NCI-H345 treated with DMSO at 0.1 percent for 48 hours (cell line): ENCODE data around the gene TNS4.

Source experiments
- DNase-seq: peaks from one replicate; lab custom pipeline; 2025; ENCODE audit not compliant: unreplicated experiment; lab: John Stamatoyannopoulos, UW

The TNS4 gene

DNA sequence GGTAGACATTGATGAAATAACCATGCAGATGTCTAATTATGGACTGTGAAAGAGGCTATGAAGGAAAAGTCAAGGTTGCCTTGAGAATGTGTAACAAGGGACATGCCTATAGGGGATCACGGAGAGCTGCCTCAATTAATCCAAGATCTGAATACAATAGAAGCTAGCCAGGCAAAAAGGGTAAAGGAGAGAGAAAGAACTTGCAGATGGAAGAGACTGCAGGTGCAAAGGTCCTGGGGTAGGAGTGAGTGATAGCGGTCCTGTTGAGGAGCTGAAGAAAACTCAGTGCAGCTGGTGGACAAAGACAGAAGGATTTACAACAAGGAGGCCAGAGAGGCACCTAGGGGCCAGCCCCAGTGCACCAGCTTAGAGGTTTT is 15.9 kb upstream of the TNS4 start:
- DNase-seq = no peak

DNA sequence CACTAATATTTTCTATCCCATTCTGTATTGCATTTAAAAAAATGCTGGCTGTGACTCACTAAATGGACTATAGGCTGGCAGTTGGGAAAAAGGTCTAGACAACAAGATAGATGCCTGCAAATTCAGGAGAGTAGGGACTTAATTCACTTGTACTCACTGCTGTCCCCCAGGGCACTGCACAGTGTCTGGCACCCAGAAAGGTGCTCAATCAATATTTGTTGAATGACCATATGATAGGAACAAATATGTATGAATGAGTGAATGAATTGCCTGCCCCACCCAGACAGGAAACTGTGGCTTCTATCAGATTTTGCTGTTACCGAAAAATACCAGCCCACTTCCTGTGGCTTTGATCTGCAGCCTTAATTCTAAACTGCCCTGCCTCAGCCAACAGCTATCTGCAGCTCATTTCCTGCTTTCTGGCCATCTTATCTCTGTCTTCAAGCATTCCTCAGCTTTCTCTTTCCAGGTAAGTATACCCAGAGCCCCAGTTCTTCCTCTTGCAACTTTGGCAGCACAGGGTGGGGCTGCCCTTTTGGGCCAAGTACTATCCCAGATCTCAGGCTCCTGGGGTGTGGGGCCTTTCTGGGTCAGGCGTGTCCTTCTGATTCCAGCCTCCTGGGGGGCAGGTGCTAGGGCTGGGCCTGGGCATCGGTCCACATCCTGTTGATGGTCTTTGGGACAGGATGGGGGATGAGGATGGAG is 15.3 kb upstream of the TNS4 start:
- no peak for DNase-seq

DNA sequence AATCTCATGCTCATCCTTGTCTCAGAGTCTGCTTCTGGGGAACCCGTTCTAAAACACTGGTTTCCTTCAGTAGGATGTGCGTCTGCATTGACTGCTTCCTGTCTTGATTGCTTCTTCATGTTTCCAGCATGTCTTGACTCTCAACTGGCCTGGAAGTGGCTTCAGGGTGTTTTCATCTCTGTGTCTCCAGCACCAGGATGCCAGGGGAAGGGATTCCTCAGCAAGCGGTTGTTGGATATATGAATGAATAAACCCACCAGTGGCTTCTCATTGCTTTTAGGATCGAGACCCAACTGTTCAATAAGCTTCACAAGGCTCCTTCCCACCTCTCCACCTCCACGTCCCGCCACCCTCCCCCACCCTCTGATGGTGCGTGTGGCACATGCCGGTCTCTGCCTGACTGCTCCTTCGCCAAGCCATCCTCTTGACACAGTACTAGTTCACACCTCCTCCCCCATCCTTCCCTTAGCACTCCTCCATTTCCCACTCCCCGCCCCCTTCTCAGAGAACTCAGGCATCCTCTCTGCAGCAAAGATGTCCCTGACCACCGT is 14.1 kb upstream of the TNS4 start:
- no peak for DNase-seq

DNA sequence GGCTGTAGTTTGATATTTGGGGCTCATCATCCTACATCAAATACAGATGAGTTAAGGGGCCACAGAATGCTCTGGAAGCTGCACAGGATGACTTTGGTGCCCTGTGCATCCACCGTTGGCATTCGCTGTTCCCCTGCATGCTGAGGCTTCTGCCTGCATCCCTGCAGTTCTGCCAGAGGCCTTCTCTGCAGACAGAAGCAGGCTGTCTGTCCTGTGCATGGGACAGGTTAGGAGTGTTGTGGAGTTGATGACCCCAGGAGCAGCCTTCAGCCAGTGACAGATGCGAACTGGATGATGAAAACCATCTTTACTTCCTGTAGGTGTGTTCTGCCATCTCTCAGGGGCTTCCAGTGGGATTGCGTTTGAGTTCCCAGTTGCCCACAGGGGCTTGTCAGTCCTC is 13.6 kb upstream of the TNS4 start:
- DNase-seq = no peak

DNA sequence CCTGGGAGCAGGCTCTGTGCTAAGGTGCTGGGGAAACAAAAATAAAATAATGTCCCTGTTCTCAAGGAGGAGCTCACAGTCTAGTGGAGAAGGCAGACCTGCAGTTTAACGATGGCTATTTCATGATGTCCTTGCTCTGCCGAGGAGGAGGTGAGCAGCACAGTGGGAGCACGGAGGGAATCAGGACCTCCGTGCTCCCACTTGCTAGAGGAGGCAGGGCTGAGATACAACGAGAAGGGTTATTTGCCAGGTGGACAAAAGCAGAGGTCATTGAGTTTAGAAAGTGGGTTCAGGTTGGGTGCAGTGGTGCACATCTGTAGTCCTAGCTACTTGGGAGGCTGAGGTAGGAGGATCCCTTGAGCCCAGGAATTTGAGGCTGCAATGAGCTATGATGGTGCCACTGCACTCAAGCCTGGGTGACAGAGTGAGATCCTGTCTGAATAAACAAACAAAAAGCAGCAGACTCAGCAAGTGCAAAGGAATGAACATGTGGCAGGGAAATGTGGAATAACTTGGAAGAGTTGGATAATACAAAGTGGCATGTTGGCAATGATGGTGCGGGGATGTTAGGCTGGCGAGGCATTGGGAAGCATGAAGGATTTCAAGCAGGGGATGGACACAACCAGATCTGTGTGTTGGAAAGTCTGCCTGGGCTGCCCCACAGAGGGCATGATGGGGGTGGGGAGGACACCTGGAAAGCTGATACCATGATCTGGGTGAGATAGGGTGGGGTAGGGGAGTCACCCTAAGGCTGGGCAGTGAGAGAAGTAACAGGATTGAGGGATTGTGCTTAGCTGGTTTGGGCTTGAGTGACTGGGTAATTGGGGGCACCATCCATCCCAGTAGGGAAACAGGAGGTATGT is 12.8 kb upstream of the TNS4 start:
- no peak for DNase-seq

DNA sequence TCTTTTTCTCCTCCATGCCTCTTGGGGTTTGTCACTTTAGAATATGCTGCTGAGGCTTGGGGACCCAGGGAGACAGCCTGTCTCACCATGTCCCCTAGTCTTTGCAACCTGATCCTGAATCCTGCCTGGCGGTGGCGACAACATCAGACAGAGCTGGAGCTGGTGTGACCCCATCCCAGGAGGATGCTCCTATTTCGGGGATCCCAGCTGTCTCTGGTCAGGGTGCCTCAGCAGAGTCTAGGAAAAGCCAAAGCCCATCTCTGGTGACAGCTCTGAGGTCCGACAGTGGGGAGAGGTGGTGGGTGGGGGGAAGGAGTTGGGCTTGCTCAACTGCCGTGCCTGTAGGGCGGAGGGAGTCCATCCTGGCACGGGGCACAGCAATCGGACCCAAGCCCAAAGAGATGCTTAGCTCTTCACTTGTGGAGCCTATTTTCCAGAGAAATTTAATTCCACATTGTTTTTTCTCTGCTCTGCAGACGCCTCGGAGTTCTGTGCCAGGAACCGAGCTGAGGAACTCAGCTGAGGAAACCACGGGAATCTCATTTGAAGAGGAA is 10.3 kb upstream of the TNS4 start:
- no peak for DNase-seq

DNA sequence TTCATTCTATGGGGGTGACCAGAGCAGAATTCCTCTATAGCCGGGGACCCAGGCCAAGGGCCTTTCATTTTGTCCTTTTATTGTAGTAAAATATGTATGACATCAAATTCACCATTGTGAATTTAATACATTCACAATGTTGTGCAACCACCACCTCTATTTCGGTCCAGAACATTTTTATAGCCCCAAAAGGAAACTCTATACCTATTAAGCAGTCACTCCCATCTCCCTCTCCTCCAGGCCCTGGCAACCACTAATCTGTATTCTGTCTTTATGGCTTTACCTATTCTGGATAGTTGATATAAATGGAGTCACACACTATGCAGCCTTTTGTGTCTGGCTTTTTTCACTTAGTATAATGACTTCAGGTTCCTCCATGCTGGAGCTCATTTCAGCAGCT is 9.7 kb upstream of the TNS4 start:
- no peak for DNase-seq

DNA sequence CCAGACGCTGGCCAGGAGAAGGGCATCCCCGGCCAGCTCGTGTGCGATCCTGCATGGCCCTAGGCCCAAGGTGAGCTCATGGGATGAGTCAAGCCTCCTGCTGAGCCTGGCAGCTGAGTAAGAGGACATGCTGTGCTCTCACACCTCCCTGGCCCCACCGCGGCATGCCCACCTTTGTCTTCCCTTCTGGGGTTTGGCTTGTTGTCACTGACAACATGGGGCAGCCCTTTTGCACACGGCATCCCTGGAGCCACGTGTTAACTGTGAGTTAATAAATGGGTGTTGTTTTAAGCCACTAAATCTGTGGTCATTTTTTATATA is 8.9 kb upstream of the TNS4 start:
- no peak for DNase-seq

DNA sequence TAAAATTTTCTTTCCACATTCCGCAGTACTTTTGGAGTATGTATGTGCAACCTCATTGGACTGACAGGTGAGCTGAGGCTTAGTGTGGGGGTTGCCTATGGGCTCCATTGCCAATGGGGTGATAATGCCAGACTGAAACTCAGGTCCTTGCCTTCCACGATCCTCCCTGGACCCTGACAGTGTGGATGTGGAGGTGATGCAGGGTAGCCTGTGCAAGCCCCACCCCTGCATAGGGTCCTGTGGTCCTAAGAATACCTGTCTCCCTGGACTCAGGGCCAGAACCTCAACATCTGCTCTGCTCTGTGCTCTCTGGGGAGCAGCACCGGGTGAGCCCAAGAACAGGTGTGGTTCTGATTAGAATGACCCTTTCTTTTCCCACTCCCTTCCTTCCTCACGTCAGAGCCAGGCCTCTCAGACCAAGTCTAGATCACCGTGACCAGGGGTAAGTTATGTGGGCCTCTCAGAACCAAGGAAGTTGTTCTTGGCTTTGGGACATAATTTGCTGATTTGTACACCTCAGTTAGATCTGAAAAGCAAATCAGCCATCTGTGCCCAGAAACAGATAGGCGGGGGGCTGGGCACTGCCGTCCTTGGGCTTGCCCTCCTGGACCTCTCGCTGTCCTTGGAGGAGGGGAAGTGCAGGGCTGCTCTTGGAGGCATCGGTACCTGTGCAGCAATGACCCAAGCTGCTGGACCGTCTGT is 8.4 kb upstream of the TNS4 start:
- DNase-seq = no peak

DNA sequence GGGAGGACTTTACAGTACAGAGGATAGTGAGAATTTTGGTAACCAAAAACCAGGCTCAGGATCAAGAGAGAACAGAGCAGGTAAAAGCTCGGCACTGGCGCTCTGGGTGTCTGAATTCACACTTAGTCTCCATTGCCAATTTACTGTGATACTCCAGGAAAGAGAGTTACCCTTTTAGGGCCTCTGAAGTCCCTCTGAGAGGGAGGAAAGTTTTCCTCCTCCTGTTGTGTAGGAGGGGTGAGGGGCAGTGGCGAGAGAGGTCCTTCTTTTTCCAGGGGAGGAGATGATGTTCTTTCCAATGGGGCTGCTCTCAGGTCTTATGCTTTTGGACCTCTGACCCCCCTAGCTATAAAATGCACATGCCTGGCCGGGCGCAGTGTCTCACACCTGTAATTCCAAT is 5.4 kb upstream of the TNS4 start:
- no peak for DNase-seq

DNA sequence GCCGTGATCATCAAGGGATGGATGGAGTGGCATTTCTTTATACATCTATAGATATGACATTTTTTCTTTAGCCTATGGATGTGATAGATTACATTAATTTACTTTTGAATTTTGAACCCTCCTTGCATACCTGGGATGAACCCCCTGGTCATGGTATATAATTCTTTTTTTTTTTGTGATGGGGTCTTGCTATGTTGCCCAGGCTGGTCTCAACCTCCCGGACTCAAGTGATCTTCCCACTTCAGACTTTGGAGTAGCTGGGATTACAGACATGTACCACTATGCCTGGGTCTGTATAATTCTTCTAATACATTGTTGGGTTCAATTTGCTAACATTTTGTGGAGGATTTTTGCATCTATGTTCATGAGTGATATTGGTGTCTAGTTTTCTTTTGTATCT is 1.7 kb upstream of the TNS4 start:
- DNase-seq = no peak

DNA sequence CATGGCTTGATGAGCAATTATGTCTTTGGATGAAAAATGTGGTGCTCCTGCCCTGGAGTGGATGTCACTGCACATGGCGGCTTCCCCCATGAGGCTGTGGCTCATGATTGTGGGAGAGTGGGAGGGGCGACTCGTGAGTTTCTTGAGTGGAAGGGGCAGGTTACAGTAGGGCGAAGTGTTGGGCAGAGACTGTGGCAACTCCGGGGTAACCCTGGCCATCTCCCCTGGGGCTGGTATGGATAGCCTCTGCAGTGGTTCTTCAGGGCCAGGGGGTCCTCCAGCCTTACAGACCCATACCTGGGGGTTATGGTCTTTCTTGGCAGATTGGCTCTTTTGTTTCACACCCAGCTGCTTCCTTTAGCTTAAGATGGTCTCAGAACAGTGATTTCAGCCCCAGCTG is 1.3 kb upstream of the TNS4 start:
- DNase-seq = no peak

DNA sequence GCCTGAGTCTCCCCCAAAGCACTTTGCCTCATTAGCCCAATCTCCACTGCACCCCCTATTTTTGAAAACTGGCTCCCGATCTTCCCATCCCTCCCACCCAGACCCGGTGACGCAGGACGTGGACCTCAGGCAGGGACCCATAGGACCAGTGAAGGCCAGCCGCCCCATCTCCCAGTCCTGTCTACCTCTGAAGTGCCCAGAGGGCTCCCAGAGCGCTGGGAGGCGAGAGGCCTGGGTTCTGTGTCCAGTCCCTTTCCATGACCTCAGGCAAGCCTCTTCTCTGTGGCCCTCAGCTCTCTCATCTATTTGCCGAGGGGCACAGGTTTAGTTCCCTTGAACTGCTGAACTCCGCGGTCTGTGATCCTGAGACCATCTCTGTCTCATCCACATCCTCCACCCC is 714 bp downstream of the TNS4 start:
- no peak for DNase-seq

DNA sequence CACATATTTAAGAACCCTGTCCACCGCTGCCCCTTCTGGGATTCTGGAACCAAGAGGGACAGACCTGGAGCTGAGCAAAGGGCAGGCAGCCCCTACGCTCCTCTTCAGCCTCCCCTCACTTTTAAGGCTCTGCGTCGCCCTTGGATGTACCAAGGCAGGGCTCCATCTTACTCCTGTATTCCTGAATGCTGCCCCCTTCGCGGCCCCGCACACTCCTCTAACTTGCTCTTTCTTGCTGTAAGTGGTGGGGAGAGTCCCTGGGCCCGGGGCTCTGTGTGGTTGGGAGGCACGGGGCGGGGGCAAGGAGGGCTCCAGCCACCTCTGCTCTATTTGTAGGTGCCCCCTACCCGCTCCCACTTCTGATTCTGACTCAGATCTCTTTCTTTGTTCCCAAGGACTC is 1.2 kb downstream of the TNS4 start:
- no peak for DNase-seq

DNA sequence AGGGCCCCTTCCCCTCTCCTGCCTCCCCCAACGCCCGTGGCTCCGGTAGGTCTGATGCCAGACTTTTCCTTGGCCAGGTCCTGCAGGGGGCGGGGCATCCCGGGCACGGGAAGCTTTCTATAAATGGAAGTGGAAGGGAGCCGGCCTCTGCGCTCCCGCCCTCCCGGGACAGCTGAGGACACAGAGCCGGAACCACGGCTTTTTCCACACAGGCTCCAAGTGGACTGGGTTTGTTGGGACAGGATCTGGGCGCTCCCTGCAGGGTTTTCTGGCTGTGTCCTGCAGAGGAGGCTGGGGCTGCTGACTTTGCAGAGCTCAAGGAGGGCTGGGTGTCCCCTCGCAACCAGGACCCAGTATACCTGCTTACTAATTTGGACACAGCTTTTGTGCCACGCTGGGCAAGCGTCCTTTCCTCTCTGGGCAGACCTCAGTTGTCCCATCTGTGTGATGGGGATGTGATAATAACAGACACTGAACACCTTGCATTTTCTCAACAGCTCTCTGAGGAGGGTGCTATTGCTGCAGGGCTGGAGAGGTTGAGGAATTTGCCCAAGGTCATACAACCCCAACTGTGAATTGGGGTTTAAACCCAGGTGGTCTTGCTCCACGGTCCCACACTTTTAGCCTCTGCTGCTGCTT is 1.8 kb downstream of the TNS4 start:
- peak; percentile 4 for DNase-seq

DNA sequence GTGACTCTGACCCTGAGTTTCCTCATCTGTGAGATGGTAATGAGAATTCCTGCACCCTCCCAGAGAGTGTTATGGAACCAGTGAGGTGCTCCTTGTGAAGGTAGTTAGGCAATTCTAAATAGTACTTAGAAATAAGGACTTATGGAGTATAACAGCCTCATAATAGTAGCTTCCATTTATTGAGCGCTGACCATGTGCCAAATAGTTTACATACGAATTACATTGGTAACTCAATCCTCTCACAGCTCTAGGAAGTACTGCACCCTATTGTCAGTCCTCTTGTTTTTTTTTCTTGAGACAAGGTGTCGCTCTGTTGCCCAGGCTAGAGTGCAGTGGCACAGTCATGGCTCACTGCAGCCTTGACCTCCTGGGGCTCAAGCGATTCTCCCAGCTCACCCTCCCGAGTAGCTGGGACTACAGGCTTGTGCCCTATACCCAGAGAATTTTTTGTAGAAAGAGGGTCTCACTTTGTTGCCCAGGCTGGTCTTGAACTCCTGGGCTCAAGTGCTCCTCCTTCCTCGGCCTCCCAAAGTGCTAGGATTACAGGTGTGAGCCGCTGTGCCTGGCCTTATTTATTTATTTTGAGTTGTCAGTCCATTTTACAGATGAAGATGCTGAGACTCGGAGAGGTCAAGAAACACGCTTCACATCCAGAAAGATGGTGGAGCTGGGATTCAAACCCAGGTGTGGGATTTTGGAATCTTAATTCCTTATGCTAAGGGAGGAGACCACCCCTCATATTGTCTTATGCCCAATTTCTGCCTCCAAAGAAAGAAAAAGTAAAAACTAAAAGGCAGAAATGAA is 2.9 kb downstream of the TNS4 start:
- DNase-seq = peak; percentile 38

DNA sequence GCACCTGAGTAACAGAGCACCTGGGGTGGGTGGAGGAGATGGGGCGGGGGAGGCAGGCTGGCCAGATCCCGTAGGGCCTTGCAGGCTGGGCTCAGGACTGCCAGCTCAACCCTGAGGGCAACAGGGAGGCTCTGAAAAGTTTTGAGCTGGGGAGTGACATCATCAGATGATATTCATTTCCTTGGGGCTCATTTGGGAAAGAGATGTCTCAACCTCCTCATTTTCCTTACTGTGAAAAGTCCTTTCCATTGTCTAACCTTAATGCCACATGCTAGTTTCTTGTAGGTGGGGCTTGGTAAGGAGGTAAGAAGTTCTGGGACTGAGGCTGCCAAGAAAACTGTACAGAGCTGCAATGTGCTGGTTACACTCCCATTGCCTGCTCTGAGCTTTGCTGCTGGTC is 3.7 kb downstream of the TNS4 start:
- no peak for DNase-seq

DNA sequence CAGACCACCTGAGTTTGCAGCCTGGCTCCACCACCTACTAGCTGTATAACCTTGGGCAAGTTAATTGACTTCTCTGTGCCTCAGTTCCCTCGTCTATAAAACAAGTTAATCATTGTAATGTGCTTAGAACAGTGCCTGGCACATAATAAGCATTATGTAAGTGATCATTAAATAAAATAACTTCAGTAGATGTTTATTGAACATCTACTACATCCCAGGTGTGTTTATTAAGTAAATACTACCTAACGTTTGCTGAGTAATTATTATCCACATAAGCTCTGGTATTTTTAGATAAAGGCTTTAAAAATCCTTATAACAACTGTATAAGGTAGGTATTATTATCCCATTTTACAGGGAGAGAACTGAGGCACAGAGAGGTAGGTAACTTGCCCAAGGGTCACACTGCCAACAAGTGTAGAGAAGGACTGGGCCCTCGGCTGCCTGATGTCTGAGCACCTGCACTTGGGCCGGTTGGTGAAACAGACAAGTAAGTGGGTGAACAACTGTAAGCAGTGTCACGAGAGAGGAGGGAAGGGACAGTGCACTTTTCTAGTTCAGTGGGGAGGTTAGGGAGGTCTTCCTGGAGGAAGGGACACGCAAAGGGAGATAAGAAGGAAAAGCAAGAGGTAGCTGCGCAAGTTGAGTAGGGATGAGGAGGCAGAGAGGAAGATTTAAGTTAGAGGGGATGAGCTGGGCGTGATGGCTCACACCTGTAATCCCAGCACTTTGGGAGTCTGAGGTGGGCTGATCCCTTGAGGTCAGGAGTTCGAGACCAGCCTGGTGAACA is 4.6 kb downstream of the TNS4 start:
- DNase-seq = no peak

DNA sequence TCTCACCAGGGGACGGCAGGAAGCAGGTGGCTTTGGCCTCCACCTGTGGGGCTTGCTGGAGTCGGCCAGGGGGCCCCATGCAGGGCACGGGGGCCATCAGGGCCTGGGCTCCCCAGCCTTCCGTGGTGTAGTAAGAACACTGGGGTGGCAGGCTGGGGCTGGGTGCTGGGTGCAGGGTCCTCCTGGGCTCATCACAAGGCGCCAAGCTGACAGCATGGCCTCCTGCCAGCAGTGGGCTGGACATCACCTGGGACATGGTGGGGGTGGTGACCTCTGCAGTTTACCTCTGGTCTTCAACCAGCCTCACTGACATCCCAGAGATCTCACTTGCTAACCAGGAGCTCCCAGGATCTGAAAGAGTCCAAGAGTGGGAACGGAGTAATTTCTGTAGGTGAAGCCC is 5.3 kb downstream of the TNS4 start:
- DNase-seq = no peak

DNA sequence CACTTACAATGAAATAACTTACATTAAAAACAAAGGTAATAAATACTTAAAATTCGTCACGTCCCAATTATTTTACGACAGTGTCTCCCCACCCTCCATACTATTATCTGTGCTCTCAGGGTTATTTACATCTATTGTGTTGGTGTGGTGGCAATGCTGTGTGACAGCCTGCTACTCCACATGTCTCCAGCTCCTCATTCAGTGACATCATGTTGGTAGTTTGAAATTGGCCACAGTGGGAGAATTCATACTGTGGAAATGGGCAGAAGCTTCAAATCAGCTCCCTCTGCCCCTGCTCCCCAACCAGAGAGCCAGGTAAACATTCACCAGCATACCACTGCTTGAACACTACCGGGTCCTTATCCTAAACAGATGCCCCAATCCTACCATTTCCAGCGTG is 6.3 kb downstream of the TNS4 start:
- no peak for DNase-seq
